ENCODE measurements around the gene ARL15. TPM values are rescaled to one million over a fixed set of nuclear protein-coding genes. Genes with fewer than 3 reads are reported as not detected.

Gene ARL15
- total and polyA plus RNA-seq, 2 donors (not counting 1 experiment from before 2014, with no cell fraction given), result 5.8 to 20.5 TPM

GRCh38 chr5:54171645-54172384, 138.6 kb downstream of the ARL15 start:
- WGBS (ENCODE audit: insufficient coverage), result 71% methylated on average over 4 of the region's 6 CpGs
- no peaks in the 10 kb centered on the region for H4K20me1 ChIP-seq (ENCODE audit: control insufficient read depth, insufficient read depth, low read length, poor library complexity, severe bottlenecking)
- ATAC-seq (ENCODE audit: low read depth), result no peak
- no peak overlapping the region for H3K4me2 ChIP-seq (replicated peaks; ENCODE audit: low read depth, low read length, poor library complexity, severe bottlenecking)
- no peak overlapping the region for H2AFZ ChIP-seq (ENCODE audit: insufficient read depth, low read depth, low read length, poor library complexity, severe bottlenecking)
- H3K4me1 ChIP-seq (ENCODE audit: control insufficient read depth in 2 of 2, insufficient read depth in 2 of 2, low read length in 2 of 2), result no peaks in the 10 kb centered on the region
- no peak overlapping the region for H3K4me3 ChIP-seq (ENCODE audit: control extremely low read depth in 1 of 5, extremely low read depth in 1 of 5, insufficient read depth in 1 of 5, low read depth in 2 of 5, low read length in 4 of 5)
- intact Hi-C loops (cut with micrococcal nuclease), result no loop called here
- ChIA-PET POLR2A (no interaction called here), CTCF (no interaction called here)
- Mint-ChIP-seq H3K4me3 (no peak overlapping the region), H3K9me3 (ENCODE audit: insufficient read depth) (no peaks in the 10 kb centered on the region), H3K4me1 (peaks cover 7% of the 10 kb centered on the region), H3K27ac (no peak overlapping the region), H3K27me3 (no peaks in the 10 kb centered on the region)
- TF ChIP-seq EZH2 (IDR thresholded peaks at IDR 0.05; ENCODE audit: borderline replicate concordance, insufficient read depth, low read depth, low read length, poor library complexity, severe bottlenecking), result no peak
- TF ChIP-seq, protein P1, sequence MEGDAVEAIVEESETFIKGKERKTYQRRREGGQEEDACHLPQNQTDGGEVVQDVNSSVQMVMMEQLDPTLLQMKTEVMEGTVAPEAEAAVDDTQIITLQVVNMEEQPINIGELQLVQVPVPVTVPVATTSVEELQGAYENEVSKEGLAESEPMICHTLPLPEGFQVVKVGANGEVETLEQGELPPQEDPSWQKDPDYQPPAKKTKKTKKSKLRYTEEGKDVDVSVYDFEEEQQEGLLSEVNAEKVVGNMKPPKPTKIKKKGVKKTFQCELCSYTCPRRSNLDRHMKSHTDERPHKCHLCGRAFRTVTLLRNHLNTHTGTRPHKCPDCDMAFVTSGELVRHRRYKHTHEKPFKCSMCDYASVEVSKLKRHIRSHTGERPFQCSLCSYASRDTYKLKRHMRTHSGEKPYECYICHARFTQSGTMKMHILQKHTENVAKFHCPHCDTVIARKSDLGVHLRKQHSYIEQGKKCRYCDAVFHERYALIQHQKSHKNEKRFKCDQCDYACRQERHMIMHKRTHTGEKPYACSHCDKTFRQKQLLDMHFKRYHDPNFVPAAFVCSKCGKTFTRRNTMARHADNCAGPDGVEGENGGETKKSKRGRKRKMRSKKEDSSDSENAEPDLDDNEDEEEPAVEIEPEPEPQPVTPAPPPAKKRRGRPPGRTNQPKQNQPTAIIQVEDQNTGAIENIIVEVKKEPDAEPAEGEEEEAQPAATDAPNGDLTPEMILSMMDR (IDR thresholded peaks at IDR 0.05), result no peak
- no peaks in the 10 kb centered on the region for H3K27me3 ChIP-seq (replicated peaks in 1 of 4; ENCODE audit: control extremely low read depth in 1 of 4, control insufficient read depth in 3 of 4, insufficient read depth in 4 of 4, low read length in 3 of 4)
- no peak overlapping the region for H3K27ac ChIP-seq (ENCODE audit: low read length in 2 of 2)
- DNase-seq, result no peak
- H3K36me3 ChIP-seq (replicated peaks in 1 of 2; ENCODE audit: control extremely low read depth in 1 of 2, control insufficient read depth in 1 of 2, extremely low read depth in 1 of 2, insufficient read depth in 2 of 2, low read length in 1 of 2), result peaks cover 0 to 6% of the 10 kb centered on the region in 2 experiments
- H3K79me2 ChIP-seq (ENCODE audit: control insufficient read depth, insufficient read depth, low read length), result no peaks in the 10 kb centered on the region
- no peak overlapping the region for H3K9ac ChIP-seq (ENCODE audit: low read length)
- H3K9me3 ChIP-seq (ENCODE audit: control extremely low read depth in 1 of 3, control insufficient read depth in 2 of 3, insufficient read depth in 1 of 3, low read length in 2 of 3), result peaks cover 0 to 3% (median 0%) of the 10 kb centered on the region in 3 donors

- CTCF ChIA-PET, result no interaction called here
- Histone ChIP-seq H3K36me3 (replicated peaks in 1 of 2; ENCODE audit: control extremely low read depth in 1 of 2, control insufficient read depth in 1 of 2, extremely low read depth in 1 of 2, insufficient read depth in 2 of 2, low read length in 1 of 2) (peaks cover 0 to 5% of the 10 kb centered on the region in 2 experiments), H2AFZ (ENCODE audit: insufficient read depth, low read depth, low read length, poor library complexity, severe bottlenecking) (no peak overlapping the region), H3K27ac (ENCODE audit: low read length in 2 of 2) (no peak overlapping the region), H4K20me1 (ENCODE audit: control insufficient read depth, insufficient read depth, low read length, poor library complexity, severe bottlenecking) (no peaks in the 10 kb centered on the region), H3K4me1 (ENCODE audit: control insufficient read depth in 2 of 2, insufficient read depth in 2 of 2, low read length in 2 of 2) (no peaks in the 10 kb centered on the region), H3K4me2 (replicated peaks; ENCODE audit: low read depth, low read length, poor library complexity, severe bottlenecking) (no peak overlapping the region), H3K9me3 (ENCODE audit: control extremely low read depth in 1 of 3, control insufficient read depth in 2 of 3, insufficient read depth in 1 of 3, low read length in 2 of 3) (no peaks in the 10 kb centered on the region), H3K27me3 (replicated peaks in 1 of 4; ENCODE audit: control extremely low read depth in 1 of 4, control insufficient read depth in 3 of 4, insufficient read depth in 4 of 4, low read length in 3 of 4) (no peaks in the 10 kb centered on the region), H3K79me2 (ENCODE audit: control insufficient read depth, insufficient read depth, low read length) (no peaks in the 10 kb centered on the region), H3K4me3 (ENCODE audit: control extremely low read depth in 1 of 5, extremely low read depth in 1 of 5, insufficient read depth in 1 of 5, low read depth in 2 of 5, low read length in 4 of 5) (no peak overlapping the region), H3K9ac (ENCODE audit: low read length) (no peak overlapping the region)
- DNase-seq, result no peak
- Mint-ChIP-seq H3K27ac (no peak overlapping the region), H3K9me3 (ENCODE audit: insufficient read depth) (no peaks in the 10 kb centered on the region), H3K27me3 (no peaks in the 10 kb centered on the region), H3K4me3 (no peak overlapping the region), H3K4me1 (no peaks in the 10 kb centered on the region)
- no peak for ATAC-seq (ENCODE audit: low read depth)
- intact Hi-C loops (cut with micrococcal nuclease), result no loop called here
- WGBS (ENCODE audit: insufficient coverage), result 90% methylated on average over 1 of the region's 2 CpGs
- POLR2A ChIA-PET, result no interaction called here
- TF ChIP-seq, protein P1 (IDR thresholded peaks at IDR 0.05), result no peak
- TF ChIP-seq EZH2 (IDR thresholded peaks at IDR 0.05; ENCODE audit: borderline replicate concordance, insufficient read depth, low read depth, low read length, poor library complexity, severe bottlenecking), result no peak
Measured at GRCh38 chr5:54165687-54166086, 144.7 kb downstream of the ARL15 start.

Measured in B cell (primary cell).